MG63 (cell line): ENCODE results near the gene INHBE. TPM values are rescaled to one million over a fixed set of nuclear protein-coding genes. Genes with fewer than 3 reads are reported as not detected.
"Not testable (repeated sequence)": the region's sequence is repeated elsewhere in the genome, so short reads cannot be mapped to it uniquely, and the experiment has no call there.

ENCODE experiments used
- DNase-seq: peaks from one replicate; pipeline ENCODE4 v3.0.0-alpha.2; 2020
- H3K27me3 ChIP-seq: fragments of 250-450 bp; sonication (Bioruptor Pico); 2 replicates; pipeline ENCODE4 v1.5.1; 2020; ENCODE audit warnings: mild to moderate bottlenecking, moderate library complexity
- H3K36me3 ChIP-seq: fragments of 250-450 bp; sonication (Bioruptor Pico); 2 replicates; pipeline ENCODE4 v1.5.1; 2020; ENCODE audit warnings: mild to moderate bottlenecking, moderate library complexity
- H3K4me3 ChIP-seq: fragments of 250-450 bp; sonication (Bioruptor Pico); 2 replicates; pipeline ENCODE4 v1.5.1; 2020; ENCODE audit warnings: mild to moderate bottlenecking, moderate library complexity
- H3K9me3 ChIP-seq: fragments of 250-450 bp; sonication (Bioruptor Pico); 2 replicates; pipeline ENCODE4 v1.5.1; 2020; ENCODE audit warnings: mild to moderate bottlenecking, moderate library complexity
- total RNA-seq: library from RNA; depleted of rRNA; stranded (reverse); fragments of >200 nt; shearing (Covaris generic); gene quantifications from 2 replicates; pipeline ENCODE4 v1.2.3, GENCODE V29; 2014; ENCODE audit warnings: low replicate concordance; rRNA removed

INHBE gene, protein sequence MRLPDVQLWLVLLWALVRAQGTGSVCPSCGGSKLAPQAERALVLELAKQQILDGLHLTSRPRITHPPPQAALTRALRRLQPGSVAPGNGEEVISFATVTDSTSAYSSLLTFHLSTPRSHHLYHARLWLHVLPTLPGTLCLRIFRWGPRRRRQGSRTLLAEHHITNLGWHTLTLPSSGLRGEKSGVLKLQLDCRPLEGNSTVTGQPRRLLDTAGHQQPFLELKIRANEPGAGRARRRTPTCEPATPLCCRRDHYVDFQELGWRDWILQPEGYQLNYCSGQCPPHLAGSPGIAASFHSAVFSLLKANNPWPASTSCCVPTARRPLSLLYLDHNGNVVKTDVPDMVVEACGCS
- 3.5 and 7.4 TPM in 2 replicates for total RNA-seq

DNA sequence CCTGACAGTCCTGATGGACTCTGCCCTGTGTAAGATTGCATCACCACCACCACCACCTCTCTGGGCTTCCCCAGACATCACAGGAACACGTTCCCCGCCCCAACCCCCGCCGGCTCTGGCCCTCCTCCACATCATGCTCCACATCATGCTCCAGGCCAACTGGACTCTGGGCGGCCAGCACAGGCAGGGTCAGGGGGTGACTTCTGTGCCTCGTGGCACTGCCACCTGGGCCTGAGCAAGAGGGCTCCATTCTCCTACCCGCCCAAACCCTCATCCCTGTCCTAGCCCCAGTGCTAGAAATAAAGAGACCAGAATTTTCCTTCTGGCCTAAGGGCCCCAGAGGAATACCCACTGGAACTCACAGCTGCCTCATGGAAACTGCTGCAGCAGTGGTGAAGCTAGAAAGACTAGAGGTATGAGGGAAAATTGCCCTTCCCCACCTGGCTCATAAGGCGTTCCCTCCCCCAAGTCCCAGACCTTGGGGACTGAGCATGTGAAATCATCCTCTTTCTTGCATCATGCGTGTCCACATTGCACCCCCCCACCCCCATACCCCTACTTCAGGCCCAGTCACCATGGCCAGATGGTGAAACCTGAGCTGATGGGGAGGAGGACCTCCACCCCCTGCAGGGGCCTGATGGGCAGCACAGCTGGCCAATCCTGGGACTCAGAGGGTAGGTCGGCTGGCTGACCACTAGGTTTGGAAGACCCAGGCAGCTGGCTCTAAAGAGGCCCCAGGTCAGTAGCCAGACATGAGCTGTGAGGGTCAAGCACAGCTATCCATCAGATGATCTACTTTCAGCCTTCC, at the start of gene INHBE:
INHBE (plus strand) TSS at position 742 of the 808 bp plus-strand sequence. CDS start 230 bp downstream, outside the sequence.
- H3K9me3 ChIP-seq, result no peaks in the 10 kb centered on the region
- peak; percentile 58 for DNase-seq
- H3K27me3 ChIP-seq, result no peaks in the 10 kb centered on the region
- no peak within 1 kb of the TSS for H3K4me3 ChIP-seq
- H3K36me3 ChIP-seq, result no peaks in the 10 kb centered on the region

DNA sequence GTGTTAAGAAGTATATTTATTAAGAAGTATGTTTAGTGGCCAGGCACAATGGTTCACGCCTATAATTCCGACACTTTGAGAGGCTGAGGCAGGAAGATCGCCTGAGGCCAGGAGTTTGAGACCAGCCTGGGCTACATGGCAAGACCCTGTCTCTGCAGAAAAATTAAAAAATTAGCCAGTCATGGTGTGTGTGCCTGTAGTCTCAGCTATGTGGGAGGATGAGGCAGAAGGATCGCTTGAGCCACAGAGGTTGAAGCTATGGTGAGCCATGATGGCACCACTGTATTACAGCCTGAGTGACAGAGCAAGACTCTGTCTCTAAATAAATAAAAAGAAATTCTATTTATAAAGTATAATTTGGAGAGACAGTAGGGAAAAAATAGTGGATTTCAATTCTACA, 44.6 kb upstream of the INHBE start:
- Histone ChIP-seq H3K36me3 (peaks cover 4% of the 10 kb centered on the region; the same call in 1 of the 2 replicates), H3K9me3 (no peaks in the 10 kb centered on the region), H3K27me3 (no peaks in the 10 kb centered on the region), H3K4me3 (no peak overlapping the region)
- DNase-seq, result no peak

DNA sequence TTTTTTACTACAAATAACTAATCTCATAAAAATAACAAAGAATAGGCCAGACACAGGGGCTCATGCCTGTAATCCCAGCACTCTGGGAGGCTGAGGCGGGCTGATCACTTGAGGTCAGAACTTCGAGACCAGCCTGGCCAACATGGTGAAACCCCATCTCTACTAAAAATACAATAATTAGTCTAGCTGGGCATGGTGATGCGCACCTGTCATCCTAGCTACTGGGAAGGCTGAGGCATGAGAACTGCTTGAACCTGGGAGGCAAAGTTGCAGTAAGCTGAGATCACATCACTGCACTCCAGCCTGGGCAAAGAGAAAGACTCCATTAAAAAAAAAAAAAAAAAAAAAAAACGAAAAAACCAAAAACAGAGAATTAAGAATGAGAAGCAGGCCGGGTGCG, 40.9 kb upstream of the INHBE start:
- H3K27me3 ChIP-seq, DNase-seq, H3K4me3 ChIP-seq, H3K9me3 ChIP-seq, H3K36me3 ChIP-seq: not testable (repeated sequence)

DNA sequence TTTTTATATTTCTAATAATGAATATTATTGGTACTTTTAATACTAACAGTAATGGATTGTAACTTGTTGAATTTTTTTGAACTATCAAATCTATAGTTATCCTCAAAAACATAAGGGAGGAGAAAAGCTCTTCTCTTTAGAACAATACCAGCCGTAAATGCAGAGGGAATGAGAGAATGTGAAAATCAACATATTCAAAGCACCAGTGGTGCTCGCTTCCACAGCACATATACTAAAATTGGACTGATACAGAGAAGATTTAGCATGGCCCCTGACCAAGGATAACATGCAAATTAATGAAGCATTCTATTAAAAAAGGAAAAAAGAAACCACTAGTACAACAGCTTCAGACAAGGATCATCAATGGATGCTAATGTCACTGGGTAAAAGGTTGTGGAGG, 40.0 kb upstream of the INHBE start:
- H3K9me3 ChIP-seq, result no peaks in the 10 kb centered on the region
- no peak overlapping the region for H3K4me3 ChIP-seq
- peaks cover 6% of the 10 kb centered on the region; the same call in 1 of the 2 replicates for H3K36me3 ChIP-seq
- H3K27me3 ChIP-seq, result no peaks in the 10 kb centered on the region
- DNase-seq, result no peak

DNA sequence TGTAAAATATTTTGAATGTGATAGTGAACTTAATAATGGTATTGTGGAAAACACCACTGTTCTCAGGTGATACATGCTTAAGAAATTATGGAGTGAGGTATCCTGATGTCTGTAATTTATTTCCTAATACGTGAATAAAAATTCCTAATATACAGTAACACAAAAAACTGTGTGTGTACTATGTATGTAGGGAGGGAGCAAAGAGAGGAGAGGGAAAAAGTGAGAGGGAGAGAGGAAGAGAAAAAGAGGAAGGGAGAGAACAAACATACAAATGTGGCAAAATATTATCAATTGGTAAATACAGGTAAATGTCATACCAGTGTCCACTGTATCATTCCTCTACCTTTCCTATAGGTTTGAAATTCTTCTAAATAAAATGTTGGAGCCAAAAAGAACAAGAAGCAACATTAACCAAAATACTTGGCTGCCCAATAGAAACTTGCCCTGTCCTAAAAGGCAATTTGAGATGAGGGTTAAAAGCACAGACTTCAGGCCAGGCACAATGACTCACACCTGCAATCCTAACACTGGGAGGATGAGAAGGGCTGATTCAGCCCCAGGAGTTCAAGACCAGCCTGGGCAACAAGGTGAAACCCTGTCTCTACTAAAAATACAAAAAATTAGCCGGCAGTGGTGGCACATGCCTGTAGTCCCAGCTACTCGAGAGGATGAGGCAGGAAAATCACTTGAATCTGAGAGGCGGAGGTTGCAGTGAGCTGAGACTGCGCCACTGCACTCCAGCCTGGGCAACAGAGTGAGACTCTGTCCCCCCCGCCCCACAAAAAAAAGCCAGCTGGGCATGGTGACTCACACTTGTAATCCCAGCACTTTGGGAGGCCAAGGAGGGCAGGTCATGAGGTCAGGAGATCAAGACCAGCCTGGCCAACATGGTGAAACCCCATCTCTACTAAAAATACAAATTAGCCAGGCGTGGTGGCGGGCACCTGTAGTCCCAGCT, 38.8 kb upstream of the INHBE start:
- Histone ChIP-seq H3K9me3 (no peaks in the 10 kb centered on the region), H3K36me3 (peaks cover 6% of the 10 kb centered on the region; the same call in 1 of the 2 replicates), H3K27me3 (no peaks in the 10 kb centered on the region), H3K4me3 (no peak overlapping the region)
- DNase-seq, result peak; percentile 52

DNA sequence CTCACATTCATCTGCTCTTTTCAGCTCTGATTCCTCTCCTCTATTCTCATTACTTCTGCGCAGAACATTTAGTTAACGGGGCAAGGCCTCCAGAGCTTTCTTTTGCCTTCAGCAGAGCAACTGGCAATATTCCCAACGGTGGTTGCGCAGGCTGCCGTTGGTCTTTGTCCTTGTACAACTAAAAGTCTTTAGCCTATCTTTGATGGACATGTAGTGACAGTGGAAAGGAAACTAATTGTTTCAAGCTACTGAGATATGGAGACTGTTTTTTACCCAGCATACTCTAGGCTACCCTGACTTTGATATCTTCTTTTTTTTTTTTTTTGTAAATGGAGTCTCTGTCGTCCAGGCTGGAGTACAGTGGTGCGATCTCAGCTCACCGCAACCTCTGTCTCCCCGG, 36.9 kb upstream of the INHBE start:
- H3K9me3 ChIP-seq, result no peaks in the 10 kb centered on the region
- no peaks in the 10 kb centered on the region for H3K27me3 ChIP-seq
- no peak for DNase-seq
- no peak overlapping the region for H3K4me3 ChIP-seq
- peaks cover 15% of the 10 kb centered on the region for H3K36me3 ChIP-seq

DNA sequence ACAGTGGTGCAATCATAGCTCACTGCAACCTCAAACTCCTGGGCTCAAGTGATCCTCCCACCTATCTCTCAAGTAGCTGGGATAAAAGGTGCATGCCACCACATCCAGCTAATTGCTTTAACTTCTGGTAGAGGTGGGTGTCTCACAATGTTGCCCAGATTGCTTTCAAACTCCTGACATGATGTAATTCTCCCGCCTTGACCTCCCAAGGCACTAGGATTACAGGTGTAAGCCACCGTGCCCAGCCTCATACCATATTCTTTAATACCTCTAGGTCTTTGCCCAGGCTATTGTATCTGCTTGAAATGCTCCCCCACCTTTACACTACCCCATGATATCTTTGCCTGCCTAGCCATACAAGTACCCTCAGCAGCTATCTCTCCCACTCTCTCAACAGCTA, 35.6 kb upstream of the INHBE start:
- DNase-seq, result no peak
- Histone ChIP-seq H3K36me3 (peaks cover 16% of the 10 kb centered on the region), H3K4me3 (no peak overlapping the region), H3K9me3 (no peaks in the 10 kb centered on the region), H3K27me3 (no peaks in the 10 kb centered on the region)

DNA sequence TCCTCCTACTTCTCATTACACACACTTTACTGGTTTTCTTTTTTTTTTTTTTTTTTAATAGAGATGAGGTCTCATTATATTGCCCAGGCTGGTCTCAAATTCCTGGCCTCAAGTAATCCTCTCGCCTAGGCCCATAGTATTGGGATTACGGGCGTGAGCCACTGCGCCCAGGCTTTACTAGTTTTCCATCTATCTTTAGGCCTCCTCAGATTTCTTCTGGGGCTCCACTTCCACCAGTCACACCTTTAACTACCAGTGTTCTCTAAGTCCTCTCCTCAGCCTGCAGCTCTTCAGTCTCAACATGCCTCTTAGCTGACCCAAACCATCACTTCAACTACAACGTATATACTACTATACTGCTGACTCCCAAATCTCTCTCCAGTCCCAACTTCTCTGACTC, 34.6 kb upstream of the INHBE start:
- Histone ChIP-seq H3K4me3 (no peak overlapping the region), H3K9me3 (no peaks in the 10 kb centered on the region), H3K36me3 (peaks cover 16% of the 10 kb centered on the region), H3K27me3 (no peaks in the 10 kb centered on the region)
- DNase-seq, result no peak

DNA sequence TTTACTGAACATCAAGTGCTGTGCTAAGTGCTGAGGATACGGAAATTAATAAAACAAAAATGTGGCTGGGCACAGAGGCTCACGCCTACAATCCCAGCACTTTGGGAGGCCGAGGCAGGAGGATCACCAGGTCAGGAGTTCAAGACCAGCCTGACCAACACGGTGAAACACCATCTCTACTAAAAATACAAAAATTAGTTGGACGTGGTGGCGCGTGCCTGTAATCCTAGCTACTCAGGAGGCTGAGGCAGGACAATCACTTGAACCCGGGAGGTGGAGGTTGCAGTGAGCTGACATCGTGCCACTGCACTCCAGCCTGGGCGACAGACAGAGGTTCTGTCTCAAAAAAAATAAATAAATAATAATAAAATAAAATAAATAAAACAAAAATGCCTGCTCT, 28.2 kb upstream of the INHBE start:
- not testable (repeated sequence) for DNase-seq

DNA sequence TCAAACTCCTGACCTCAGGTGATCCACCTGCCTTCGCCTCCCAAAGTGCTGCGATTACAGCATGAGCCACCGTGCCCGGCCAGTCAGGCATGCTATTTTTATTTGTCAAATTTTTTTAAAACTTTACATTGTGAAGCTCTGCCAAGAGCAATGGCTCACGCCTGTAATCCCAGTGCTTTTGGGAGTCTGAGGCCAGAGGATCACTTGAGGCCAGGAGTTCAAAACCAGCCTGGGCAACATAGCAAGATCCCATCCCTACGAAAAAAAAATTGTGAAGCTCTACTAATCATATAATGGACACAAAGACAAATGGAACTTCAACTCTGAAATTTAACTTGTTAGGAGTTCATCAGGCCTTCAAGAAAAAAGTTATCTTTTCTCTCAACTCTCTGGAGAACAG, 26.1 kb upstream of the INHBE start:
- H3K9me3 ChIP-seq, result no peaks in the 10 kb centered on the region
- no peaks in the 10 kb centered on the region for H3K27me3 ChIP-seq
- H3K4me3 ChIP-seq, result no peak overlapping the region
- DNase-seq, result no peak
- H3K36me3 ChIP-seq, result peaks cover 2% of the 10 kb centered on the region; the same call in 1 of the 2 replicates

More for the DNA sequence above, 28.2 kb upstream of the INHBE start:
- H3K27me3 ChIP-seq, H3K4me3 ChIP-seq, H3K9me3 ChIP-seq: not testable (repeated sequence)
- H3K36me3 ChIP-seq, result peaks cover 13% of the 10 kb centered on the region

DNA sequence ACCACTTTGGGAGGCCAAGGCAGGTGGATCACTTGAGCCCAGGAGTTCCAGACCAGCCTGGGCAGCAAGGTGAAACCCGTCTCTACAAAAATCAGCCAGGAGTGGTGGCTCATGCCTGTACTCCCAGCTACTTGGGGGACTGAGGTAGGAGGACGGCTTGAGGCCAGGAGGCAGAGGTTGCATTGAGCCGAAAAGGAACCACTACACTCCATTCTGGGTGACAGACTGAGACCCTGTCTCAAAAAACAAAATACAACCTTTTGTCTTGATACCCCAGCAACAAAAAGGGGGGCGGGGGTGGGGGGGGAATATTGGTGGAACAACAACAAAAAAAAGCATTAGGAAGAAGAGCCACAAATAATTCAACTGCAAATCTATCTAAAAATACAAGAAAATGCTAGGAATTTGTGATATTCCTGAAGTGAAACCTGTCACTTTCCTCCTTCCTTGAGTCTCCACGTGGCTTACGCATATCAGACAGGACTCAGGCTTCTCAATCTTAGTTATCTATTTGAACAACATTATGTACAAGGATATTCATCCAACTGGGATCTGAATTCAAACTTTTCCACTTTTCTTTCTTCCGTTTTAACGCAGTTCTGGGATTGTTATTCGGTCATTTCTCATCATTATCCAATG, 25.5 kb upstream of the INHBE start:
- Histone ChIP-seq H3K36me3 (peaks cover 2% of the 10 kb centered on the region; the same call in 1 of the 2 replicates), H3K27me3 (no peaks in the 10 kb centered on the region), H3K4me3 (peak overlapping the region; percentile 64), H3K9me3 (no peaks in the 10 kb centered on the region)
- DNase-seq, result no peak

DNA sequence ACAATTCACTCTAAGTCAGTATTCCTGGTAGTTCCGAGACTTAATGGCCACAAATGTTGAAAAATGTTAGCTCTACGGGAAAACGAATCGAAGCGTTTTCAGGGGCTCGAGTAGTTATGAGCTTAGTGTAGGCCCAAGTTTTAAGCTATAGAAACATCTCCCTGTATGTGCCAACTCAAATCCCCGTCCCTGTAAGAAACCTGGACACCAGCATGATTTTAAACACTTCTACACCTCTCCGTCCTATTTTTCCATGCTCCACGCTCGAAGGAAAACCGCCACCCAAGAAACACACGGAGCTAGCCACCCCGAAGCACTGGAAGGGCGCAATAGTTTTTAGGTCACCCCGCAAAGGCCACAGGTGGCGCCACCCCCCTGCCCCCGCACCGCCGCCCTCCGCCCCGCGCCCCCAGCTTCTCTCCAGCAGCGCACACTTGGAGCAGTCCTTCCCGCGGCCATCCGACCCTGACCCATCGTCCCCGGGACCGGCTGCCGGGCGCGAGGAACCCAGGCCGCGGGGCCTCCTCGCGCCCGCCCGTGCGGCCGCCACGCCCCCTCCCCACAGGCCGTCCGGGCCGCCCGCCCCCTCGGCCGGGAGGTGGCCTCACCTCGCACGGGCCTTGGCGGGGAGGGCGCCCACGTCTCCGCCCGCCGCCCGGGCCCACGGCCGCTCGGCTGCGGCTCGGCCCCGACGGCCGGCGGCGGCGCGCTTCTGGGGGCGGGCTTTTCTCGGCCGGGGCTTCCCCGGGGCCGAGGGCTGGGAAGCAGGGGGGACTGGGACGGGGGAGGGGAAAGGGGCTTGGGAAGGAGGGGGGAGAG, 24.8 kb upstream of the INHBE start:
- Histone ChIP-seq H3K36me3 (peaks cover 2% of the 10 kb centered on the region; the same call in 1 of the 2 replicates), H3K4me3 (peak overlapping the region; percentile 64), H3K9me3 (no peaks in the 10 kb centered on the region), H3K27me3 (no peaks in the 10 kb centered on the region)
- peak; percentile 75 for DNase-seq

DNA sequence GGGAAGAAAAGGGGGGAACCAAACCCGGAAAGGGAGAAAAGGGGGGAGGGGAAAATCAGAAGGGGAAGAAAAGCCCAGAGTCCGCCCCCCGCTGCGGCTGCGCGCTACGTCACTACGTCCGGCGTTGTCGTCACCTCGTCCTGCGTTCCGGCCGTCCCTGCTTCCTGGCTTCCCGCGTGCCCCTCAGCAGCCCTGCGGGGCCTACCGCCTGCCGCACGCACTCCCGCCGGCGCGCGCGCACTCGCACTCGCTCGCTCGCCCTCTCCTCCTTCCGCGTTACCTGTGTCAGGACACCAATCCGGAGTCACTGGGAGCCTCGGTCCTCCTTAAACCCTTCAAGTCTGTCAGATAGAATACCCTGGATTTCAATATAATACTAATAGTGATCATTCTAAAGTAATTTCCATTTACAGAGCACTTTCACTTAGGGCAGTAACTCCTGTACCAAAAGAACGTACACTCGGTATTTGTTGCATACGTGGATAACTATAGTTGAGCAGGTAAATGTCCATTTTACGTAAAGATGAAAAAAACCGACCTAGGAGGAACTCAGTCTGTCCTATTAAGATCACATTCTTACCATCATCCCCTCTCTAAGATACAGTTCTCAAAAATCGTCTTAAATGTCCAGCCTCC, 24.1 kb upstream of the INHBE start, which contains the start of gene R3HDM2:
R3HDM2 (minus strand) TSS at position 113 of the 636 bp plus-strand sequence. CDS start 120,615 bp downstream, outside the sequence.
- peaks cover 2% of the 10 kb centered on the region; the same call in 1 of the 2 replicates for H3K36me3 ChIP-seq

DNA sequence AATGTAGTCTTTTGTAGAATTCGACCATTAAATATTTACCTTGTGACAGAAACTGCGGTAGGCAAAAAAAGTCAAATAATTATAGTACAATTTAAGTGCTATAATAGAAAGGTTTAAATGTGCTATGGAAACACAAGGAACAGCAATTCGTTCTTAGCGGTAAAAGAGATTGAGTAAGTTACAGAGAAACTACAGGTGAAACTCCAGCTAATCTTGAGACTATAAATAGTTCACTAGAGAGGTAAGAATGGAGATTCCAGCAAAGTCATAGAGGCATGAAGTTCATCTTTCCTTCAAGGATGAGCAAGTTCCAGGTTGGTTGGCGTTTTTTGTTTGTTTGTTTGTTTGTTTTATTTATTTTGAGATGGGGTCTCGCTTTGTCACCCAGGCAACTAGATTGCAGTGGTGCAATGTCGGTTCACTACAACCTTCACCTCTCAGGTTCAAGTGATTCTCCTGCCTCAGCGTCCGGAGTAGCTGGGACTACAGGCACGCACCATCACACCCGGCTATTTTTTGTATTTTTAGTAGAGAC, 23.4 kb upstream of the INHBE start:
- Histone ChIP-seq H3K36me3 (no peaks in the 10 kb centered on the region), H3K4me3 (peak overlapping the region; percentile 50), H3K27me3 (no peaks in the 10 kb centered on the region), H3K9me3 (no peaks in the 10 kb centered on the region)
- no peak for DNase-seq

More for the DNA sequence above, 24.1 kb upstream of the INHBE start, which contains the start of gene R3HDM2:
- peak; percentile 96 for DNase-seq
- Histone ChIP-seq H3K27me3 (no peaks in the 10 kb centered on the region), H3K4me3 (peak within 1 kb of the TSS; percentile 64), H3K9me3 (no peaks in the 10 kb centered on the region)
